HG02870 (cell line): ENCODE measurements around the gene TMEM144.
"Not testable (repeated sequence)": the region's sequence is repeated elsewhere in the genome, so short reads cannot be mapped to it uniquely, and the experiment has no call there.

ENCODE experiments used
- ATAC-seq: cut with Tn5 transposase; IDR thresholded peaks from one replicate; pipeline ENCODE4 v1.9.1; 2021; ENCODE audit warnings: mild to moderate bottlenecking, moderate library complexity; ENCODE audit not compliant: unreplicated experiment

TMEM144 gene

DNA sequence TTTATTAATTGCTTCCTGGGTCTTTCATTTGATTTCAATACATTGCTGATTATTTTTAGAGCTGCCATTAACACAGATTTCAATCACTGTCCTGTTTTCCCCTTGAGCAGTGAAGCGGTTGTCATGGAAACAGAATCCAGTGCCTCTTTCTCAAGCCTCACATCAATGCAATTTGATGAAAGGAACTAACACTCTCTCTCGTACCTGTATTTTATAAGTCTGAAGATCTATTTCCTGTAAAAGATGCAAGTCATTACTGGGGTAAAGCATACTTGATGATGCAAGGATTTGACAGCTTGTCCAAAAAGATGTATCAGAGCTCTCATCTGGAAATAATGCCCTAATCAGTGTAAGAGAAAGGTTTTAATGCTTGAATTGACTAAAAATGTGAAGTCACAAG, 19.6 kb upstream of the TMEM144 start:
- ATAC-seq: no peak

DNA sequence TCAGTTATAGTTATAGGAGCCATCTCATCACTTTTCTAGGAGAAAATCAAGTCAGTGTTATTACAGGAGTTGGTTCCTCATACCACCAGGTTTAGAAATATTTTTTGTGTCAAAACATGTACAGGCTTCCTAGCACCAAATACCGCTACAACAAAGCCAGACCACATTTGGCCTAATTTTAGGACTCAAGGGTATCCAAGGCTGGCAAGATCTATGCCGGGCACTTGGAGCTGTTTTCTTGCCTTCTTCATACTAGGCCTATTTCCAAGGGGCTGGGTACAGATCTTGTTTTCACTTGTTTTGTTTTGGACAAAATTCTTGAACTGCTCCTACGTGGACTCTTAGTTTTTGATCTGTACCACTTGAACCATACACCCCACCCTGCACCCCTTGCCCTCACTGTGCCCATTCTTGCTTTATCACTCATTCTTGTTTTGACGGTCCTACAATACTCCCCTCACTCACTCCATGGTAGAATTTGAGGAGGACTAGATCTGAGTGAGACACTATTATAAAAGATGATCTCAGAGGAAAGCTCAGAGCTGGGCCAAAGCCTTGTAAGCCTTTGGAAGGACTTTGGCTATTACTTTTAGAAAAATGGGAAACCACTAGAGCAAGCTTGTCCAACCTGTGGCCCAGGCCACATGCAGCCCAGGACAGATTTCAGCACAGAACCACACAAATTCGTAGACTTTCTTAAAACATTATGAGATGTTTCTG, 17.7 kb upstream of the TMEM144 start:
- ATAC-seq: no peak

DNA sequence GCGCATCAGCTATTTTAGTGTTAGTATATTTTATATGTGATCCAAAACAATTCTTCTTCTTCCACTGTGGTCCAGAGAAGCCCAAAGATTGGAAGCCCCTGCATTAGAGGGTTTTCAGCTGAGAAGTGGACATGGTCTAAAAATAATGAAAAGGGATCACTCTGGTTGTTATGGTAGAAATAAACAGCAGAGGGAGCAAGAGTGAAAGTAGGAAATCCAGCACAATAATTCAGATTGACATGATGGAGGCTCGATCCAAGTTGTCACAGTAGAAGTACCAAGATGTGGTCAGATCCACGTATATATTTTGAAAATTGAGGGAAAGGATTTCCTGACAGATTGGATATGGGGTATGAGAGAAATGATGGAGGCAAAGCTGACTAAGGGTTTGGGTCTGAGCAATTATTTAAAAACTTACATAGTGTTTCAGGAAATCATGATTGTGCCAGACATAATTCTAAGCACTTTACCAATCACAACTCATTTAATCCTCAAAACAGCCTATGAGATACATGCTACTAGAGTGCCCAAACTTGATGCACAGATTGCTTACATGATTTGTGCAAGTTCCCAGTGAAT, 17.0 kb upstream of the TMEM144 start:
- peak; percentile 66 for ATAC-seq

DNA sequence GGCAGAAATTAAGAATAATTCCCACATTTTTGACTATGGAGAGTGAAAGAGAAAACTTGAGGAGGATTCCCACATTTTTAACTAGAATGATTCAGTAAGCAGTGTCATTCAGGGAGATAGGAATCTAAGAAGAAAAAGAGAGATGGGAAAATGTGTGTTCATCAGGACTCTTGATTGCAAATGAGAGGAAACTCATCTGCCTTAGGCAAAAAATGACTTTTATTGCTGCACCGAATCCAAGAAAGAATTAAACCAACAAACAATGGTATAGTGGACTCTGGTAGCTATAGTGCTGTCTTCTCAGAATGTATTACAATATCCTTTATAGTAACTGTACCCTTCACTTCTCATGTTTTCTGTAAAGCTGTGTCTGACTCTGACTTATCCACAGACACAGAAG, 15.0 kb upstream of the TMEM144 start:
- ATAC-seq: no peak

DNA sequence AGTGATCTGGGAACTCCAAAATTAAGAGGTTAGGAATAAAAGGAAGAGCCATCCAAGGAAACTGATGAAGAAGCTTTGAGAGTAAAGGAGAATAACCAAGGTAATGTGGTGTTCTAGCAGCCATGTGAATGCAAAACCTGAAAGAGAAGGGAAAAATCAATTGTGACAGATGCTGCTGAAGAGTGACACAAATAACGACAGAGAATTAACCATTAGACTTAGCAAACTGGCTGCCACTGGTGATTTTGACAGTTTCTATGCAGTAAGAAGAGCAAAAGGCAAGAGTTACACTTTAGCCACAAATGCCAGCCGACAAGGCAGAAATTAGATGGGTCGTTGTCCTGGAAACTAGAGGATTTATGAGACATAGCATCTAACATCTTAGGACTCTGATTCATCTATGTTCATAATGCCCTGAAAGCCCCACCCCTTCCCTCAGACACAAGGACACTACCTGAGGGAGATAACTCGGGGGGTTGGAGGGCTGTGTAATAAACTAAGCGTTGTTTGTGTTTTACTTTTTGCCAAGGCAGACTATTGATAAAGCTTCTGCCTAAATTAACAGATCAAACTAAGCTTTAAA, 13.0 kb upstream of the TMEM144 start:
- ATAC-seq: no peak

DNA sequence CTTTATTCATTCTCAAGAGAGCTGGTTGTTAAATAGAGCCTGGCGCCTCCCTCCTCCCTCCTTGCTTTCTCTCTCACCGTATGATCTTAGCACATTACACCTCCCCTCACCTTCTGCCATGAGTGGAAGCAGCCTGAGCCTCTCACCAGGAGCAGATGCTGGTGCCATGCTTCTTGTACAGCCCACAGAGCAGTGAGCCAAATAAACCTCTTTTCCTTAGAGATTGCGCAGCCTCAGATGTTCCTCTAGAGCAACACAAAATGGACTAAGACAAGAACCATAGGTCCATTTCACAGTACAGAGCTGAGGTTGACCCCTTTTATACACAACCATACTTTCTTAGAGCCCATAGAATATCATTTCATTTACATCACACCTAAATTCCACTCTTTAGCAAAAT, 10.1 kb upstream of the TMEM144 start:
- no peak for ATAC-seq

DNA sequence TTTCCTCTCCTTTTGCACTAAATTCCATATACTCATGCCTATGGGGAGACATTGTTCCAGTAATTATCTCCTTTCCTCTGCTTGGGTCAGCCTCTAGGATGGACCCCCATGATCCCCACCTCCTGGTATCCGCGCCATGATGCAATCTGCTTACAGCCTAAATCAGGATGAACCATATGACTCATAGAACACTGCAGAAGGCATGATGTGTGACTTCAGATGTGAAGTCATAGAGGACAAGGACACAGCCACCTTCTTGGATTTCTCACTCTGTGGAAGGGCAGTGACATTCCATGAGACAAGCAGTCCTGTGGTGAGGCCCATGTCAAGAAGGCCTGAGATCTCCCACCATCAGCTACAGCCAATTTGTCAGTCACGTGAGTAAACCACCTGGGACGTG, 9.0 kb upstream of the TMEM144 start:
- ATAC-seq: no peak

GRCh38 chr4:158201876-158202275, 8.4 kb upstream of the TMEM144 start:
- no peak for ATAC-seq

DNA sequence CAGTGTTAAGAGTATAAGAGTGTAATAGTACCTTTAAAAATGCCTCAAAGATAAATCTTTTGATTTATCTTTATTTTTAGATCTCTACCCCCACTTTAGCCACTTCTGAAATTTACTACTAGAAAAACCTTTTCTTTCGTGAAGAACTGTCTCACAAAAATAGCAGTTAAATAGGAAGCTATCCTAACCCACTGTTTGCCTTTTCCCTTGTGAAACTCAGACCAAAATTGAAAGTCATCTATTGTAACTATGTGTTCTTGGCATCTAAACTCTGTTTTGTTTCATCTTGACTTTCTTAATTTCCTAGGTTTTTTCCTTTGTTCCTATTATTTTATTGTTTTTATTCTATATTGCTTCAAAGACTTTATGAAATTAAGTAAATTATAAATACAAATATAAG, 7.8 kb upstream of the TMEM144 start:
- no peak for ATAC-seq

- ATAC-seq: no peak
Measured at GRCh38 chr4:158203436-158203835, 6.8 kb upstream of the TMEM144 start.

DNA sequence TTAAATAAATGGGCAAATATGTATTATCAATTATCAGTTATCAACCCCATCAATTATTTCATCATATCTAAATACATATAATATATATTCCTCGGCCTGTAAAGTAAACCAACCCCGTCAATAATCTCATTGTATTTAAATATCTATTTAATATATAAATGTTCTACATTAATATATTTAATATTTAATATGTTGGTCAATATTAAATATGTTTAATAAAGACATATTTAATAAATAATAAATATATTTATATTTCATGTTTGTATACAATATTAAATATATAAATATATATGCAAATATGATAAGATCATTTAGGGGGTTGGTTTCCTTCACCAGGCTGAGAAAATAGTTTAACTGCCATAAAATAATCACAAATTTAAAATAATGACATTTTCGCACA, 6.4 kb upstream of the TMEM144 start:
- ATAC-seq: no peak

GRCh38 chr4:158208963-158209640, 1.2 kb upstream of the TMEM144 start:
- peak; percentile 75 for ATAC-seq

GRCh38 chr4:158211222-158211621, 936 bp downstream of the TMEM144 start:
- no peak for ATAC-seq

DNA sequence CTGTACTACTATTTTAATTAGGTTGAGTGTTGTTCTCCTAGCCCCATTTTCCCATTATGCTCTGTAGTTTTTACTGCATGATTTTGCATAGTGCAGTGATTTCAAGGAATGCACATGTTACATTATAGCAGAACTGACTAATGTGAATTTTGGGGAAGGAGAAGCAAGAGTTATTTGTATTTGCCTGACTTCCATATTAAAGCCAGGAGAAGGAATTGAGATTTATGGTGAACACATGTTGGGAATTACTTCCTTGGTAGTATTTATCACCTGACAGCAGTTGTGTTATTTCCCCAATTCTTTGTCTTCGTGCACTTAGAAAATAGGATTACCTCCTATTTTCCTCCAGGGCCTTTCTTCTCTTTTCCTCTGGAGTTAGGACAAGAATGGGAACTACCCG, 3.2 kb downstream of the TMEM144 start:
- no peak for ATAC-seq

GRCh38 chr4:158214856-158215255, 4.6 kb downstream of the TMEM144 start:
- no peak for ATAC-seq

DNA sequence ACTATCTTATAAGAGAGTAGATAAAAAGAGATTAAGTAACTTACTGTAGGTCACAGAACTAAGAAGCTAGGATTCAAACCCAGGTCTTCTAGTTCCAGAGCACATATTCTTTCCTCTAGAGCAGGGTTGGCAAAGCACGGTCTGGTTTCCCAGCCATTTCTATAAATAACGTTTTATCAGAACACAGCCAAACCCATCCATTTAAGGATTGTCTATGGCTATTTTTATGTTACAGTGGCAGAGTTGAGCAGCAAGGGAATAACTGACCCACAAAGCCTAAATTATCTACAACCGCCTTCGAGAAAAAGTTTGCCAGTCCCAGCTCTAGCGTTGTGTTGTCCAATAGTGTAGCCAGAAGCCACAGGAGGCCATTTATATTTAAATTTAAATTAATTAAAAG, 7.5 kb downstream of the TMEM144 start:
- no peak for ATAC-seq

DNA sequence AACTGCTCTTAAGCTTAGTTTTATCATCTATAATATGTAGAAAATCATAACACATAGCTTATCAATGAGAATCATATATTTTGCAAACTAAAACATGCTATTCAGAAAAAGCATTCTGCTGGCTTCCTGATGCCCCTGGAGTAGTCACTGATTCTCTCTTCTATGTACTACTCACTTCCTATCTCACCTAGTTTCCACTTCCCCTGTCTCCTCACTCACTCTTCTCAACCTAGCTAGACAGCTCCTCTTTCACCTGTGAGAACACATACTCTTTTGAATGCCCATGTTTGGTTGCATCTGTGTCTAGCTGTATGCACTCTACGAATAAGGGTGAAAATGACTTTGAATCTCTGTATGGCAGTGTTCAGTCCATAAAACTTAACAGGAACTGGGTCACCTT, 9.3 kb downstream of the TMEM144 start:
- peak; percentile 78 for ATAC-seq

DNA sequence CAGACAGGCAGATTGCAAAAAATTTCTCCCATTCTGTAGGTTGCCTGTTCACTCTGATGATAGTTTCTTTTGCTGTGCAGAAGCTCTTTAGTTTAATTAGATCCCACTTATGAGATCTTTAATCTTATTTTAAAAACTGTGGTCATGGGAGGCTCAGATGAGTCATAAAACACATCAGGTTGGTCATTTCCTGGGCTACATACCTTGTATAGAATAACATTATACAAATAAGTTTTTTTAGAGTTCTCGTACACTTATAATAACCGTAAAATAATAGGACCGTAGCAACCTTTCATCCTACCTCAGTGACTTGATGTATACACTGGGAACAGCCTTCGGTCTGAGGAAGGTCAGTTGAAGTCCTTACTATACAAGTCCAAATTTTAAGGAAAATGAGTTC, 14.0 kb downstream of the TMEM144 start:
- not testable (repeated sequence) for ATAC-seq

DNA sequence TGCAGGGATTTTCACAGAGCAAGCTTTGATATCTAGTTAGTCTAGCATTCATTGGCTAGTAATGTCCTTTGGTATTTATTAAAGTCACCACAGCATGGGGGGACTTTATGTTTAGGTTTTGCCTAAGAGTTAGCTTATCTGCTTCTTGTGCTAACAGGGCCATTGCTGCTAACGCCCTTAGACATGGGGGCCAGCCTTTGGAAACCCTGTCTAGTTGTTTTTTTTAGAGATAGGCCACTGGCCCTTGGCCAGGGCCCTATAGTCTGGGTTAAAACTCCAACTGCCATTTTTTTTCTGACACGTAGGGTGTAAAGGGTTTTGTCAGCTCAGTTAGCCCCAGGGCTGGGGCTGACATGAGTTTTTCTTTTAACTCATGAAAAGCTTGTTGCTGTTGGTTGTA, 14.7 kb downstream of the TMEM144 start:
- ATAC-seq: not testable (repeated sequence)

GRCh38 chr4:158227880-158228279, 17.6 kb downstream of the TMEM144 start:
- ATAC-seq: not testable (repeated sequence)

DNA sequence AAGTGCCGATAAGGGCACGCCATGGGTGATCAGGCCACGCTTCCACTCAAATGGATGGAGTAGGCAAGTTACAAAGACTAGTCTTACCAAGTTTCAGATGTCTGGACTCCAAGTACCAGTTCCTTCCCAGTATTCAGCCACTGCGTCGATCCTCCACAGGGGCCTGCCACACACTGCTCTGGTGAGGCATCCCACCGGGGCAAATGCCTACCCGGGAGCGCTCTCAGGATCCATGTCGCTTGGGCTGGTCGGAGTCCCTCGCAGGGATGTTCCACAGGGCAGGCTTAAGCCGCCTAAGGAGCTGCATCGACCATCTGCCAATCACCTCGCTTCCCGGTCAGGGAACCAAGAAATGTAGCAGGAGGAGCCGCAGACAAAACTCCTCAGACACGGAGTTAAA, 18.1 kb downstream of the TMEM144 start:
- not testable (repeated sequence) for ATAC-seq

DNA sequence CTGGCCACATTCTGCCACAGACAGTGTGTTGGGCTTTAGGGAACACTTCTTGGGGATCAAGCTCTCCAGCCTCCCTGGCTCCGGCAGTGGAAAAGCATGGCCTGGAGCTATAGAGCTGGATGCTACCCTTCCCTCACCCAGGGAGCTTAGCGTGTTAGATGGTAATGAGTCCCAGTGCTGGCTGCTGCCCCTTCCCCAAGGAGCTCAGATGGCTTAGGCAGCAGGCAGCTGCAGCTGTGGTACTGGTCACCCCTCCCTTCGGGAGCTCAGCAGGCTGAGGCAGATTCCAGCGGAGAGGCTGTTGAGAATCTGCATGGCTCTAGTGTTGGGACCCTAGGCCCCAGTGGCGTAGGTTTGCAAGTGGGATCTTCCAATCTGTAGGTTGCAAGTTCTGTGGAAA, 19.5 kb downstream of the TMEM144 start:
- no peak for ATAC-seq
